CD14-positive monocyte (primary cell): Measurements from ENCODE around the gene RAB40AL. TPM values are rescaled to one million over a fixed set of nuclear protein-coding genes. Genes with fewer than 3 reads are reported as not detected.

Experiments
- DNase-seq, 3 donors: peaks; one replicate each; pipeline ENCODE4 v3.0.0-alpha.2; 2011 to 2022
- H2AFZ ChIP-seq: 2 replicates; pipeline ENCODE4 v1.6.0; 2012; ENCODE audit warnings: mild to moderate bottlenecking, low read depth, low read length, inconsistent platforms; ENCODE audit not compliant: insufficient read depth, poor library complexity, severe bottlenecking
- H3K27ac ChIP-seq, 2 donors: 1 replicate in 1 of 2; 2 replicates in 1 of 2; pipeline ENCODE4 v1.5.1; 2012 to 2013; ENCODE audit warnings: low read length in 2 of 2, control low read depth in 1 of 2, inconsistent platforms in 1 of 2, low read depth in 1 of 2, mild to moderate bottlenecking in 1 of 2
- H3K27me3 ChIP-seq, 2 donors: one replicate each; pipeline versions ENCODE4 v1.6.0 to v1.6.1; 2011 to 2013; ENCODE audit warnings: low read length in 2 of 2; ENCODE audit not compliant: control insufficient read depth in 2 of 2, insufficient read depth in 2 of 2
- H3K36me3 ChIP-seq, 2 donors: replicated peaks in 1 of 2; 1 replicate in 1 of 2; 2 replicates in 1 of 2; pipeline versions ENCODE4 v1.5.1 to v1.6.1; 2012 to 2013; ENCODE audit warnings: low read length in 2 of 2, control low read depth in 1 of 2, inconsistent platforms in 1 of 2, mild to moderate bottlenecking in 1 of 2; ENCODE audit not compliant: insufficient read depth in 2 of 2, control insufficient read depth in 1 of 2
- H3K4me1 ChIP-seq, 2 donors: 1 replicate in 1 of 2; 2 replicates in 1 of 2; pipeline versions ENCODE4 v1.5.1 to v1.6.1; 2012 to 2013; ENCODE audit warnings: low read length in 2 of 2, control low read depth in 1 of 2, inconsistent platforms in 1 of 2, mild to moderate bottlenecking in 1 of 2, moderate library complexity in 1 of 2; ENCODE audit not compliant: insufficient read depth in 2 of 2, control insufficient read depth in 1 of 2
- H3K4me2 ChIP-seq: replicated peaks from 2 replicates; pipeline ENCODE3; 2012; ENCODE audit warnings: low read length, moderate library complexity, mild to moderate bottlenecking; ENCODE audit not compliant: poor library complexity, severe bottlenecking; ENCODE audit errors: extremely low read depth
- H3K4me3 ChIP-seq, 3 experiments: fragments of 200-600 bp in 1 of 3; sonication (generic) in 1 of 3; replicated peaks in 1 of 3; 1 replicate in 2 of 3; 2 replicates in 1 of 3; pipeline ENCODE4 v1.5.1; 2011 to 2013; ENCODE audit warnings: low read length in 3 of 3, mild to moderate bottlenecking in 3 of 3, control low read depth in 2 of 3, low read depth in 2 of 3, inconsistent platforms in 1 of 3, moderate library complexity in 1 of 3
- H3K79me2 ChIP-seq: 2 replicates; pipeline ENCODE4 v1.6.0; 2012; ENCODE audit warnings: mild to moderate bottlenecking, control low read depth, inconsistent platforms, low read length, moderate library complexity; ENCODE audit not compliant: insufficient read depth
- H3K9ac ChIP-seq: 2 replicates; pipeline ENCODE4 v1.6.0; 2017; ENCODE audit warnings: low read length, mild to moderate bottlenecking; ENCODE audit not compliant: insufficient read depth, poor library complexity, severe bottlenecking
- H3K9me3 ChIP-seq, 2 donors: replicated peaks in 1 of 2; 1 replicate in 1 of 2; 2 replicates in 1 of 2; pipeline versions ENCODE4 v1.5.1 to v1.6.1; 2012 to 2013; ENCODE audit warnings: low read length in 2 of 2, control low read depth in 1 of 2; ENCODE audit not compliant: control insufficient read depth in 1 of 2, insufficient read depth in 1 of 2
- H4K20me1 ChIP-seq: 2 replicates; pipeline ENCODE4 v1.6.0; 2012; ENCODE audit warnings: mild to moderate bottlenecking, low read length, control low read depth, moderate library complexity; ENCODE audit not compliant: insufficient read depth
- H3K27ac Mint-ChIP-seq, 7 donors: one replicate each; pipeline ENCODE4 v1.8.0; 2020; ENCODE audit warnings: mild to moderate bottlenecking in 7 of 7, mixed read lengths in 7 of 7, moderate library complexity in 6 of 7, inconsistent platforms in 2 of 7
- H3K27me3 Mint-ChIP-seq, 3 donors: one replicate each; pipeline ENCODE4 v1.8.0; 2021 to 2022; ENCODE audit warnings: low read depth in 3 of 3, mild to moderate bottlenecking in 3 of 3, mixed read lengths in 3 of 3, moderate library complexity in 3 of 3, inconsistent platforms in 1 of 3
- H3K36me3 Mint-ChIP-seq, 2 donors: one replicate each; pipeline ENCODE4 v1.8.0; 2020; ENCODE audit warnings: mixed read lengths in 2 of 2, inconsistent platforms in 1 of 2, mild to moderate bottlenecking in 1 of 2
- H3K4me1 Mint-ChIP-seq: one replicate; pipeline ENCODE4 v1.8.0; 2020; ENCODE audit warnings: mild to moderate bottlenecking, mixed read lengths
- H3K4me3 Mint-ChIP-seq, 2 donors: one replicate each; pipeline ENCODE4 v1.8.0; 2020; ENCODE audit warnings: mild to moderate bottlenecking in 2 of 2, mixed read lengths in 2 of 2, moderate library complexity in 1 of 2
- H3K9me3 Mint-ChIP-seq, 7 donors: one replicate each; pipeline ENCODE4 v1.8.0; 2020 to 2022; ENCODE audit warnings: mixed read lengths in 7 of 7, mild to moderate bottlenecking in 6 of 7, moderate library complexity in 6 of 7, inconsistent platforms in 2 of 7
- WGBS: methylation state at CpG from one replicate; pipeline ENCODE4 v1.1.5; 2013; ENCODE audit warnings: missing lambda C conversion rate; ENCODE audit not compliant: insufficient coverage; 5-methylcytosine and 5-hydroxymethylcytosine counted together
- intact Hi-C, 2 donors: fragments of 100-400 bp; cut with micrococcal nuclease; formaldehyde crosslinking; loops; one replicate each; pipeline versions ENCODE4 v1.15.0 to v1.15.1; 2023
- polyA plus RNA-seq, 3 donors: library from polyadenylated mRNA; depleted of rRNA in 1 of 3; unstranded in 2 of 3; stranded (reverse) in 1 of 3; fragments of 300-500 nt in 2 of 3; fragments of >200 nt in 1 of 3; fragmentation: Illumina TruSeq in 2 of 3; gene quantifications; 1 replicate in 2 of 3; 2 replicates in 1 of 3; pipeline ENCODE4 v1.2.3, GENCODE V29; 2012 to 2021
- TF ChIP-seq, protein P1 (sequence below): fragments of 200-600 bp; IDR thresholded peaks from one replicate; pipeline ENCODE4 v1.8.0; 2022; ENCODE audit warnings: antibody characterized with exemption, mild to moderate bottlenecking

RAB40AL gene
- polyA plus RNA-seq, 3 donors = 0.13 TPM; not detected in 2

DNA sequence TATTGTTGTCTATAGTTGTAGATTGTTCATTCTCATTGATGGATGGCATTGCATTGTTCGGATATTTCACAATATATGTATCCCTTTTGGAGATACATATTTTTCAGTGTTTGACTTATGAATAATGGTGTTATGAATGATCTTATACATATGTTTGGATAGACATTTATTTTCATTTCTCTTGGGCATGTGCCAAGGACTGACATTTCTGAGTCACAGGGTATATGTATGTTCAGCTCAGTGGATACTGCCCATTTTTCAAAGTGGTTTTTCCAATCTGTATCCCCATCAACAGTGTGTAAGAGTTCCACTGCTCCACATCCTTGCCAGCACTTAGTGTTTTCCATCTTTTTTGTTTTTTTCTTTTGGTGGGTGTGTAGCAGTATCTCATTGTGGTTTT, 45.0 kb upstream of the RAB40AL start:
- no peaks in the 10 kb centered on the region for H3K4me1 ChIP-seq
- Mint-ChIP-seq H3K4me1 (no peaks in the 10 kb centered on the region), H3K9me3 (no peaks in the 10 kb centered on the region), H3K4me3 (no peak overlapping the region), H3K27me3 (peaks cover 0 to 3% (median 0%) of the 10 kb centered on the region in 3 donors), H3K27ac (no peak overlapping the region), H3K36me3 (peaks cover 0 to 1% of the 10 kb centered on the region in 2 donors)
- intact Hi-C loops = no loop called here
- DNase-seq = no peak
- no peak overlapping the region for H3K4me2 ChIP-seq
- H3K27me3 ChIP-seq = no peaks in the 10 kb centered on the region
- no peak overlapping the region for H3K4me3 ChIP-seq
- TF ChIP-seq, protein P1, sequence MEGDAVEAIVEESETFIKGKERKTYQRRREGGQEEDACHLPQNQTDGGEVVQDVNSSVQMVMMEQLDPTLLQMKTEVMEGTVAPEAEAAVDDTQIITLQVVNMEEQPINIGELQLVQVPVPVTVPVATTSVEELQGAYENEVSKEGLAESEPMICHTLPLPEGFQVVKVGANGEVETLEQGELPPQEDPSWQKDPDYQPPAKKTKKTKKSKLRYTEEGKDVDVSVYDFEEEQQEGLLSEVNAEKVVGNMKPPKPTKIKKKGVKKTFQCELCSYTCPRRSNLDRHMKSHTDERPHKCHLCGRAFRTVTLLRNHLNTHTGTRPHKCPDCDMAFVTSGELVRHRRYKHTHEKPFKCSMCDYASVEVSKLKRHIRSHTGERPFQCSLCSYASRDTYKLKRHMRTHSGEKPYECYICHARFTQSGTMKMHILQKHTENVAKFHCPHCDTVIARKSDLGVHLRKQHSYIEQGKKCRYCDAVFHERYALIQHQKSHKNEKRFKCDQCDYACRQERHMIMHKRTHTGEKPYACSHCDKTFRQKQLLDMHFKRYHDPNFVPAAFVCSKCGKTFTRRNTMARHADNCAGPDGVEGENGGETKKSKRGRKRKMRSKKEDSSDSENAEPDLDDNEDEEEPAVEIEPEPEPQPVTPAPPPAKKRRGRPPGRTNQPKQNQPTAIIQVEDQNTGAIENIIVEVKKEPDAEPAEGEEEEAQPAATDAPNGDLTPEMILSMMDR = no peak
- no peak overlapping the region for H3K27ac ChIP-seq
- H3K36me3 ChIP-seq = no peaks in the 10 kb centered on the region
- H3K9ac ChIP-seq = no peak overlapping the region
- H2AFZ ChIP-seq = no peak overlapping the region
- WGBS = no CpG with 5 or more reads among the region's 1 CpG
- no peaks in the 10 kb centered on the region for H4K20me1 ChIP-seq
- no peaks in the 10 kb centered on the region for H3K9me3 ChIP-seq
- no peaks in the 10 kb centered on the region for H3K79me2 ChIP-seq

DNA sequence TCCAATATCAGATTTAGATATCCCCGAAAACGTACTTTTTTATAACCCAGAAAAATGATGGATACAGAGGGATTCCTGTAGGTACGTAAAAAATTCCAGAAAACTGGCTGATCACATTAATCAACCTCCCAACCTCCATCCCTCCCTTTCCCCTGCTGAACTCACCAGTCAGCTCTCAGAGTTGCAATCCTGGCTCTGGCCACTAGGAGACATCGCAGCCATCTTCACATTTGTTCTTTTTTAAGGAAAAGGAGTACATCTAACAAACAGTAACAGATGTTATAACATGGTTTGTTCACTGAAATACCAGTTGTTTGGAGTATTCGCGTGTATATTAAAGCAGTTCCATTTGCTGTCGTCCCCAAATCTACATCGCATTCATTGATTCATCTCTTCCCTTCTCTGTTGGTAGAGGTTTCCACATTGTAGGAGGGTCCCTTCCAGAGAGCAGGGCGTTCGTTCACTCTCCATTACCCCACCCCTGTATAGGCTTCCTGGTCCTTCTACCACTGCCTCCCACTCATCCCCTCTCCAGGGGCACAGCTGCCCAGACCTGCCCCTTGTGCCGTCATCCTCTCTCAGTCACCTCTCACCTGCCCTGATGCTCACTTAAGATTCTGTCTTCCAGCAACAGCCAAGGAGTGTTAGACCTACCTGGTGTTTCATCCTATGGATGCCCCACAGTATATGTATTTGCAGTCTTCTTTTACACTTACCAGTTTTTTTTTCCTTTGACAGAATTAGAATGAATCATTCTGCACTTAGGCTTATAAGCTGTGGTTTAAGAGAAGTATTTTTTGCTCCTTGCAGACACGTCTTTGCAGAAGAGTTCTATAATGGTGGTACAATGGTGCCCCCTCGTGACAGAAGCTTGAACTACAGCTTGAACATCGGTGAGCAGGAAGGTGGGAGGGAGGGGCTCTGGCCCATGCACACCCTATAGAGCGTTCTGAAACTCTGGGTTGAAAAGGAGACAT, 36.8 kb upstream of the RAB40AL start:
- Histone ChIP-seq H3K4me3 (no peak overlapping the region), H3K36me3 (no peaks in the 10 kb centered on the region), H3K9me3 (no peaks in the 10 kb centered on the region), H3K27me3 (no peaks in the 10 kb centered on the region), H3K79me2 (no peaks in the 10 kb centered on the region), H3K4me2 (no peak overlapping the region), H3K4me1 (no peaks in the 10 kb centered on the region), H3K27ac (no peak overlapping the region), H4K20me1 (no peaks in the 10 kb centered on the region), H2AFZ (no peak overlapping the region), H3K9ac (no peak overlapping the region)
- Mint-ChIP-seq H3K27me3 (peaks cover 0 to 5% (median 0%) of the 10 kb centered on the region in 3 donors), H3K4me1 (peaks cover 5% of the 10 kb centered on the region), H3K36me3 (no peaks in the 10 kb centered on the region), H3K4me3 (no peak overlapping the region), H3K27ac (no peak overlapping the region), H3K9me3 (peaks cover 0 to 2% (median 0%) of the 10 kb centered on the region in 7 donors)
- TF ChIP-seq, protein P1 = peak; percentile 60
- intact Hi-C loops = no loop called here
- DNase-seq = peak; percentile 35 to 42 (median 41)
- WGBS = 50% methylated on average over 1 of the region's 15 CpGs
